SK-N-SH (cell line): ENCODE data around the gene FABP2. TPM values are rescaled to one million over a fixed set of nuclear protein-coding genes. Genes with fewer than 3 reads are reported as not detected.
"Not testable (repeated sequence)": the region's sequence is repeated elsewhere in the genome, so short reads cannot be mapped to it uniquely, and the experiment has no call there.

Experiments
- CTCF ChIA-PET: fragments of 300-600, 350-600 bp; formaldehyde crosslinking; extraction: SDS; loops from one replicate; lab custom pipeline; 2021; lab: Yijun Ruan, JAX
- POLR2A ChIA-PET: fragments of 350-600 bp; sonication (Branson Sonifier 250); formaldehyde crosslinking; extraction: SDS; loops from one replicate; lab custom pipeline; 2020; ENCODE audit warnings: antibody characterized with exemption, inconsistent platforms; lab: Yijun Ruan, JAX
- DNase-seq: peaks from one replicate; pipeline ENCODE4 v3.0.0; 2012
- H2AFZ ChIP-seq: fragments of 200-600 bp; sonication (generic); 2 replicates; pipeline ENCODE4 v1.8.1; 2016; ENCODE audit warnings: antibody characterized with exemption, mild to moderate bottlenecking, low read depth
- H3F3A ChIP-seq: fragments of 200-600 bp; sonication (generic); replicated peaks from 2 replicates; pipeline ENCODE3; 2016; ENCODE audit warnings: antibody characterized with exemption, mild to moderate bottlenecking; ENCODE audit not compliant: insufficient read depth
- H3K27ac ChIP-seq, 2 experiments: fragments of 200-500 bp in 1 of 2; fragments of 200-600 bp in 1 of 2; sonication (Bioruptor generic) in 1 of 2; sonication (generic), shearing (Covaris generic) in 1 of 2; 2 replicates each; pipeline versions ENCODE4 v1.5.1 to v1.6.1; 2014 to 2016; ENCODE audit warnings: low read depth in 2 of 2, inconsistent platforms in 1 of 2, low read length in 1 of 2, mild to moderate bottlenecking in 1 of 2, mixed read lengths in 1 of 2
- H3K27me3 ChIP-seq: fragments of 200-600 bp; sonication (generic), shearing (Covaris generic); 2 replicates; pipeline ENCODE4 v1.6.1; 2016; ENCODE audit warnings: mixed run types; ENCODE audit not compliant: insufficient read depth
- H3K36me3 ChIP-seq, 2 experiments: fragments of 200-500 bp in 1 of 2; fragments of 200-600 bp in 1 of 2; sonication (Bioruptor generic) in 1 of 2; sonication (generic) in 1 of 2; replicated peaks in 1 of 2; 2 replicates each; pipeline versions ENCODE3 to v1.5.1; 2014 to 2016; ENCODE audit warnings: low read length in 1 of 2, mild to moderate bottlenecking in 1 of 2; ENCODE audit not compliant: insufficient read depth in 2 of 2, control insufficient read depth in 1 of 2
- H3K4me1 ChIP-seq, 2 experiments: fragments of 200-500 bp in 1 of 2; fragments of 200-600 bp in 1 of 2; sonication (Bioruptor generic) in 1 of 2; sonication (generic), shearing (Covaris generic) in 1 of 2; 2 replicates each; pipeline versions ENCODE4 v1.5.1 to v1.6.1; 2014 to 2016; ENCODE audit warnings: low read depth in 1 of 2, low read length in 1 of 2, mixed run types in 1 of 2; ENCODE audit not compliant: insufficient read depth in 2 of 2, control insufficient read depth in 1 of 2
- H3K4me2 ChIP-seq: fragments of 200-600 bp; sonication (generic), shearing (Covaris generic); 2 replicates; pipeline ENCODE4 v1.6.1; 2017; ENCODE audit warnings: mixed run types
- H3K4me3 ChIP-seq, 2 experiments: fragments of 200-500 bp in 1 of 2; fragments of 200-600 bp in 1 of 2; sonication (Bioruptor generic) in 1 of 2; sonication (generic), shearing (Covaris generic) in 1 of 2; 2 replicates each; pipeline versions ENCODE4 v1.5.1 to v1.8.1; 2014 to 2016; ENCODE audit warnings: low read depth in 2 of 2, inconsistent platforms in 1 of 2, low read length in 1 of 2, mild to moderate bottlenecking in 1 of 2, mixed read lengths in 1 of 2, moderate library complexity in 1 of 2
- H3K79me2 ChIP-seq: fragments of 200-600 bp; sonication (generic); 2 replicates; pipeline ENCODE4 v1.8.1; 2017; ENCODE audit warnings: mild to moderate bottlenecking; ENCODE audit not compliant: insufficient read depth
- H3K9ac ChIP-seq: fragments of 200-600 bp; sonication (generic); 2 replicates; pipeline ENCODE4 v1.6.1; 2017; ENCODE audit warnings: mixed run types
- H3K9me2 ChIP-seq: fragments of 200-600 bp; sonication (generic); 2 replicates; pipeline ENCODE4 v1.6.1; 2017; ENCODE audit warnings: mixed run types
- H3K9me3 ChIP-seq: fragments of 200-600 bp; sonication (generic); 2 replicates; pipeline ENCODE4 v1.6.1; 2017; ENCODE audit warnings: mixed run types, mild to moderate bottlenecking, moderate library complexity
- H4K20me1 ChIP-seq: fragments of 200-600 bp; sonication (generic); 2 replicates; pipeline ENCODE4 v1.6.1; 2017; ENCODE audit warnings: mild to moderate bottlenecking, mixed run types; ENCODE audit not compliant: insufficient read depth
- CTCF ChIP-seq: fragments of 200-600 bp; sonication (generic); IDR thresholded peaks from 2 replicates; pipeline ENCODE4 v1.6.1; 2017; ENCODE audit warnings: antibody characterized with exemption, mild to moderate bottlenecking, moderate library complexity
- ELF1 ChIP-seq: IDR thresholded peaks from 2 replicates; pipeline ENCODE4 v1.4.0; 2012
- FOSL2 ChIP-seq: IDR thresholded peaks from 2 replicates; pipeline ENCODE4 v1.4.0; 2012; ENCODE audit warnings: low read depth, mild to moderate bottlenecking, moderate library complexity, borderline replicate concordance
- FOXM1 ChIP-seq: IDR thresholded peaks from 2 replicates; pipeline ENCODE4 v1.4.0; 2012; ENCODE audit warnings: low read depth, mild to moderate bottlenecking
- IRF3 ChIP-seq: fragments of 150-350 bp; IDR thresholded peaks from 2 replicates; pipeline ENCODE4 v1.6.1; 2016; ENCODE audit warnings: mild to moderate bottlenecking, low read depth, low read length
- JUND ChIP-seq: IDR thresholded peaks from 2 replicates; pipeline ENCODE4 v1.4.0; 2012
- MEF2A ChIP-seq: IDR thresholded peaks from 2 replicates; pipeline ENCODE4 v1.4.0; 2012; ENCODE audit warnings: low read depth, borderline replicate concordance
- MXI1 ChIP-seq: IDR thresholded peaks from 2 replicates; pipeline ENCODE4 v1.6.1; 2012; ENCODE audit warnings: mild to moderate bottlenecking, low read depth, low read length, improper control_type of control experiment
- NFIC ChIP-seq: IDR thresholded peaks from 2 replicates; pipeline ENCODE4 v1.4.0; 2012; ENCODE audit warnings: borderline replicate concordance
- PBX3 ChIP-seq: IDR thresholded peaks from 2 replicates; pipeline ENCODE4; 2012
- RAD21 ChIP-seq: IDR thresholded peaks from 2 replicates; pipeline ENCODE4 v1.6.1; 2012; ENCODE audit warnings: mild to moderate bottlenecking, low read length
- RCOR1 ChIP-seq: fragments of 150-350 bp; IDR thresholded peaks from 2 replicates; pipeline ENCODE4 v1.6.1; 2017; ENCODE audit warnings: antibody characterized with exemption, low read length
- RFX5 ChIP-seq: IDR thresholded peaks from 2 replicates; pipeline ENCODE4 v1.6.1; 2012; ENCODE audit warnings: mild to moderate bottlenecking, improper control_type of control experiment, low read length
- SIN3A ChIP-seq: IDR thresholded peaks from 2 replicates; pipeline ENCODE4 v1.6.1; 2012; ENCODE audit warnings: low read depth, mild to moderate bottlenecking, low read length, moderate library complexity, borderline replicate concordance
- TCF12 ChIP-seq: IDR thresholded peaks from 2 replicates; pipeline ENCODE4 v1.4.0; 2012
- USF1 ChIP-seq: IDR thresholded peaks from 2 replicates; pipeline ENCODE4 v1.4.0; 2012; ENCODE audit warnings: low read depth, borderline replicate concordance
- WGBS: methylation state at CpG from one replicate; pipeline ENCODE4 v1.1.6; 2017; ENCODE audit warnings: low lambda C conversion rate; 5-methylcytosine and 5-hydroxymethylcytosine counted together
- polyA plus RNA-seq, 3 experiments: library from polyadenylated mRNA; depleted of rRNA; stranded (reverse); fragments of >200 nt; gene quantifications; 2 replicates each; pipeline ENCODE4 v1.2.3, GENCODE V29; 2012

FABP2 gene
- polyA plus RNA-seq, 1 of the 3 experiments (the other 2 are of a cell fraction): not detected

- H3F3A ChIP-seq, H3K4me1 ChIP-seq, CTCF ChIA-PET, H3K9me2 ChIP-seq, DNase-seq, H3K9ac ChIP-seq, H3K27ac ChIP-seq, H3K4me2 ChIP-seq, H3K27me3 ChIP-seq, H3K4me3 ChIP-seq, H4K20me1 ChIP-seq, H3K79me2 ChIP-seq, H3K9me3 ChIP-seq, H3K36me3 ChIP-seq, POLR2A ChIA-PET, H2AFZ ChIP-seq: not testable (repeated sequence)
- 97% methylated on average over 13 of the region's 19 CpGs for WGBS
Measured at GRCh38 chr4:119279541-119279940, 42.4 kb downstream of the FABP2 start.

- CTCF ChIA-PET: interaction anchor here (1.3 kb wide), 1 partner anchor 229 kb away, joined by 3 read pairs; no protein-coding TSS in a partner anchor
- no peak overlapping the region for H3K27ac ChIP-seq
- no peaks in the 10 kb centered on the region for H4K20me1 ChIP-seq
- no peaks in the 10 kb centered on the region for H3K9me3 ChIP-seq
- no peaks in the 10 kb centered on the region for H3K79me2 ChIP-seq
- no peak for TF ChIP-seq TCF12
- no peak for TF ChIP-seq RAD21
- no peak for TF ChIP-seq JUND
- no peak for TF ChIP-seq FOXM1
- no peak for TF ChIP-seq SIN3A
- no peak for TF ChIP-seq CTCF
- TF ChIP-seq MXI1: no peak
- no peak for TF ChIP-seq RFX5
- TF ChIP-seq IRF3: no peak
- TF ChIP-seq RCOR1: no peak
- TF ChIP-seq ELF1: no peak
- no peak for TF ChIP-seq NFIC
- no peak for TF ChIP-seq USF1
- TF ChIP-seq MEF2A: no peak
- TF ChIP-seq FOSL2: no peak
- TF ChIP-seq PBX3: no peak
- DNase-seq: no peak
- peaks cover 41 to 45% of the 10 kb centered on the region in 2 experiments for H3K36me3 ChIP-seq
- 87% methylated on average over 6 of the region's 6 CpGs for WGBS
- no peak overlapping the region for H3K4me3 ChIP-seq
- H3K4me1 ChIP-seq: peaks cover 0 to 2% of the 10 kb centered on the region in 2 experiments; a peak in 1 of 4 replicates
- no peak overlapping the region for H3K9ac ChIP-seq
- H2AFZ ChIP-seq: no peak overlapping the region
- no peaks in the 10 kb centered on the region for H3K9me2 ChIP-seq
- peaks cover 10% of the 10 kb centered on the region for H3F3A ChIP-seq
- POLR2A ChIA-PET: no interaction called here
- H3K4me2 ChIP-seq: no peak overlapping the region
- H3K27me3 ChIP-seq: no peaks in the 10 kb centered on the region
Measured at GRCh38 chr4:119271361-119272085, 50.4 kb downstream of the FABP2 start.
